Measurements from ENCODE around the gene POU5F1. TPM values are rescaled to one million over a fixed set of nuclear protein-coding genes. Genes with fewer than 3 reads are reported as not detected.
"Not testable (repeated sequence)": the region's sequence is repeated elsewhere in the genome, so short reads cannot be mapped to it uniquely, and the experiment has no call there.

The POU5F1 gene
- total RNA-seq, 4 donors from 2014 or later = 1.2 to 9.8 TPM; not detected in 2

DNA sequence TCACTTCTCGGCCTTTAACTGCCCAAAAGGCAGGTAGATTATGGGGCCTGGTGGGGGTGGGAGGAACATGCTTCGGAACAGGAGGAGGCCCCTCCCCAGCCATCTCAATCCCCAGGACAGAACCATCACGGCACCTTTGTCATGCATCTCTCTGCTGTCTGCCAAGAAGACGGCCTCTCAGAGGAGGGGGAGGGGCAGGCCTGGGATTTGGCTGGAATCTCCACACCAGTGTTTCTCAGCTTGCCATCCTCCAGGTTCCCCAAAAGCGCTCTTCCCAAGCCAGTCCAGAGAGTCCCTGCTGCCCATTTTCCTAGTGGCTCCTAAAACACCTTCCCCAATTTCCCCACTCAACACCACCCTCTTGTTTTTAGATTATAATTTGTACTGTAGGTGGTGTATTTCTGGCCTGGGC is 2.5 kb upstream of the POU5F1 start:
- no peaks in the 10 kb centered on the region for H3K27me3 ChIP-seq
- no peak overlapping the region for H3K4me3 ChIP-seq
- DNase-seq (ENCODE audit: low spot score in 2 of 2) = no peak
- no peak for TF ChIP-seq CTCF (IDR thresholded peaks at IDR 0.05)
- no peak for TF ChIP-seq EP300 (IDR thresholded peaks at IDR 0.05)
- 68 to 76% methylated on average over 5 of the region's 5 CpGs for WGBS, 2 donors
- H3K4me1 ChIP-seq = no peaks in the 10 kb centered on the region
- H3K27ac ChIP-seq = no peak overlapping the region
- H3K9me3 ChIP-seq = no peaks in the 10 kb centered on the region
- H3K36me3 ChIP-seq = no peaks in the 10 kb centered on the region

- H3K27ac ChIP-seq = no peak overlapping the region
- H3K4me3 ChIP-seq = no peak overlapping the region
- H3K4me1 ChIP-seq = no peaks in the 10 kb centered on the region
- no peaks in the 10 kb centered on the region for H3K9me3 ChIP-seq
- no peaks in the 10 kb centered on the region for H3K36me3 ChIP-seq
- no peak for TF ChIP-seq CTCF (IDR thresholded peaks at IDR 0.05)
- TF ChIP-seq POLR2A (IDR thresholded peaks at IDR 0.05) = no peak
- no peak for TF ChIP-seq EP300 (IDR thresholded peaks at IDR 0.05)
- no peaks in the 10 kb centered on the region for H3K27me3 ChIP-seq
- WGBS, 2 donors = 55 to 58% methylated on average over 15 of the region's 16 CpGs
- DNase-seq (ENCODE audit: low spot score in 2 of 2) = no peak
Observed at GRCh38 chr6:31171931-31172905, 1.7 kb upstream of the POU5F1 start.

- H3K27ac ChIP-seq = no peak overlapping the region
- no peaks in the 10 kb centered on the region for H3K27me3 ChIP-seq
- TF ChIP-seq EP300 (IDR thresholded peaks at IDR 0.05) (no peak), CTCF (IDR thresholded peaks at IDR 0.05) (no peak), POLR2A (IDR thresholded peaks at IDR 0.05) (no peak)
- no peaks in the 10 kb centered on the region for H3K4me1 ChIP-seq
- no peaks in the 10 kb centered on the region for H3K36me3 ChIP-seq
- H3K9me3 ChIP-seq = no peaks in the 10 kb centered on the region
- 82 to 85% methylated on average over 10 of the region's 10 CpGs for WGBS, 2 donors
- DNase-seq (ENCODE audit: low spot score in 2 of 2) = no peak
- H3K4me3 ChIP-seq = no peak overlapping the region
Observed at GRCh38 chr6:31170987-31171671, 647 bp upstream of the POU5F1 start.

GRCh38 chr6:31169858-31170599 is 453 bp downstream of the POU5F1 start:
- WGBS, 2 donors = 53 to 60% methylated on average over 17 to 23 of the region's 23 CpGs
- not testable (repeated sequence) for H3K4me1 ChIP-seq; H3K27me3 ChIP-seq; DNase-seq (ENCODE audit: low spot score in 2 of 2); H3K36me3 ChIP-seq; H3K27ac ChIP-seq; H3K9me3 ChIP-seq; H3K4me3 ChIP-seq

DNA sequence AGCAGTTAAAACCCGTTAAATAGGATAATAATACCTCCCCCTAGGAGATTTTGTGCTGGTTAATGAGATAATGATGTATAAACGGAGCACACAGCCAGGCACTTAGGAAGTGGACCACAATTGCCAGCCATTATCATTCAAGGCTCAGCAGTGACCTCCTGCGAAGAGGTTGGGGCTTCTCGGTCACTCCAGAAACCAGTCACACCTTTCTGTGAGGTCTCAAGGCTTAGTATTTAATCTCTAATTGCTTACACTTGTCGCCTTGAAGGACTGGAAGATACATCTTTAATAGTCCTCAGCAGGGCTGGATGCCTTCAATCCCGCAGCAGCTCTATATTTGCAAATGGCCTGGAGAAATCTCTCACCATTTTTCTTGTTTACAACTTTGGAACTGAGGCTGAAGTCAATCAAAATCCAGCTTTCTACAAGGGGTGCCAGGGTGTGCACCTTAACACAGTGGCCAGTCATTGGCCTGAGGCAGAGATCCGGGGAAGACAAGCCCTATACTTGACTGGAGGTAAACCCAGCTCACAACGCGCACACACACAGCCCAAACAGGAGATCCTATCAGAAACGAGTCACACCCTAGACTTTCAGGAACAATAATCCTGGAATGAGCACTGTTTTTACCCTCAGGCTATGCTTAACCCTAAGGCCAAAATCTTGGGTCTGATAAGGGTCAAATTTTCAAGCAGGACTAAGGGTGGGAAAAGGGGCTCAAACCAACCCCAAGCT is 1.2 kb downstream of the POU5F1 start:
- H3K27me3 ChIP-seq = no peaks in the 10 kb centered on the region
- WGBS, 2 donors = 72% methylated on average over 10 of the region's 10 CpGs
- no peak overlapping the region for H3K4me3 ChIP-seq
- no peaks in the 10 kb centered on the region for H3K4me1 ChIP-seq
- no peak overlapping the region for H3K27ac ChIP-seq
- H3K36me3 ChIP-seq = no peaks in the 10 kb centered on the region
- DNase-seq (ENCODE audit: low spot score in 2 of 2) = no peak
- TF ChIP-seq POLR2A (IDR thresholded peaks at IDR 0.05) (no peak), CTCF (IDR thresholded peaks at IDR 0.05) (no peak), EP300 (IDR thresholded peaks at IDR 0.05) (no peak)
- no peaks in the 10 kb centered on the region for H3K9me3 ChIP-seq

Measured in tibial nerve (tissue), 4 donors.